Osteoblast (primary cell): Measurements from ENCODE around the gene SMIM36. TPM values are rescaled to one million over a fixed set of nuclear protein-coding genes. Genes with fewer than 3 reads are reported as not detected.

Source experiments
- DNase-seq: peaks from one replicate; pipeline ENCODE4 v3.0.0; 2011; ENCODE audit warnings: low spot score, mixed read lengths; ENCODE audit not compliant: insufficient read length; ENCODE audit errors: missing footprints
- H2AFZ ChIP-seq: 2 replicates; pipeline ENCODE4 v1.6.0; 2011; ENCODE audit warnings: mild to moderate bottlenecking, low read length
- H3K27ac ChIP-seq: 2 replicates; pipeline ENCODE4 v1.5.1; 2011; ENCODE audit warnings: mild to moderate bottlenecking, low read depth, low read length, moderate library complexity
- H3K27me3 ChIP-seq: 2 replicates; pipeline ENCODE4 v1.6.0; 2012; ENCODE audit warnings: mild to moderate bottlenecking, control low read depth, inconsistent platforms, low read length, moderate library complexity; ENCODE audit not compliant: insufficient read depth
- H3K36me3 ChIP-seq: 2 replicates; pipeline ENCODE4 v1.5.1; 2011; ENCODE audit warnings: mild to moderate bottlenecking, low read length, control low read depth, moderate library complexity; ENCODE audit not compliant: insufficient read depth
- H3K4me1 ChIP-seq: 2 replicates; pipeline ENCODE4 v1.5.1; 2011; ENCODE audit warnings: mild to moderate bottlenecking, low read length, control low read depth, moderate library complexity; ENCODE audit not compliant: insufficient read depth
- H3K4me2 ChIP-seq: 2 replicates; pipeline ENCODE4 v1.6.0; 2011; ENCODE audit warnings: mild to moderate bottlenecking, low read length; ENCODE audit not compliant: insufficient read depth
- H3K4me3 ChIP-seq: fragments of 200-600 bp; sonication (generic); 3 replicates; pipeline ENCODE4 v1.5.1; 2012; ENCODE audit warnings: mild to moderate bottlenecking, low read length, inconsistent platforms; ENCODE audit not compliant: insufficient read depth
- H3K79me2 ChIP-seq: 2 replicates; pipeline ENCODE4 v1.6.0; 2012; ENCODE audit warnings: mild to moderate bottlenecking, low read length, control low read depth, inconsistent platforms; ENCODE audit not compliant: insufficient read depth
- H3K9me3 ChIP-seq: 2 replicates; pipeline ENCODE4 v1.5.1; 2011; ENCODE audit warnings: low read depth, low read length, control low read depth
- H4K20me1 ChIP-seq: 2 replicates; pipeline ENCODE4 v1.6.0; 2012; ENCODE audit warnings: mild to moderate bottlenecking, low read length, control low read depth; ENCODE audit not compliant: insufficient read depth
- CTCF ChIP-seq: IDR thresholded peaks from 2 replicates; pipeline ENCODE4 v1.5.1; 2011; ENCODE audit warnings: mild to moderate bottlenecking, low read depth, low read length, moderate library complexity; ENCODE audit errors: extremely low read depth
- total RNA-seq: library from RNA; depleted of rRNA; stranded (reverse); fragments of >200 nt; gene quantifications from 2 replicates; pipeline ENCODE4 v1.2.3, GENCODE V29; 2012

The SMIM36 gene
- total RNA-seq, 1 donor = not detected

- no peak for DNase-seq
- Histone ChIP-seq H3K27ac (peak within 1 kb of the TSS; percentile 43), H3K4me1 (peaks cover 8% of the 10 kb centered on the region), H3K27me3 (peaks cover 22% of the 10 kb centered on the region), H3K36me3 (no peaks in the 10 kb centered on the region), H4K20me1 (peaks cover 3% of the 10 kb centered on the region), H3K4me2 (peak within 1 kb of the TSS; percentile 92), H3K4me3 (peak within 1 kb of the TSS; percentile 89), H2AFZ (peak within 1 kb of the TSS; percentile 90), H3K79me2 (peaks cover 18% of the 10 kb centered on the region), H3K9me3 (no peaks in the 10 kb centered on the region)
- TF ChIP-seq CTCF = no peak
Observed at GRCh38 chr17:55421179-55421934, 89.9 kb downstream of the SMIM36 start, which contains the start of gene MMD. Gene MMD (minus strand): TSS chr17:55421835. CDS start chr17:55421695, 140 bp downstream.

DNA sequence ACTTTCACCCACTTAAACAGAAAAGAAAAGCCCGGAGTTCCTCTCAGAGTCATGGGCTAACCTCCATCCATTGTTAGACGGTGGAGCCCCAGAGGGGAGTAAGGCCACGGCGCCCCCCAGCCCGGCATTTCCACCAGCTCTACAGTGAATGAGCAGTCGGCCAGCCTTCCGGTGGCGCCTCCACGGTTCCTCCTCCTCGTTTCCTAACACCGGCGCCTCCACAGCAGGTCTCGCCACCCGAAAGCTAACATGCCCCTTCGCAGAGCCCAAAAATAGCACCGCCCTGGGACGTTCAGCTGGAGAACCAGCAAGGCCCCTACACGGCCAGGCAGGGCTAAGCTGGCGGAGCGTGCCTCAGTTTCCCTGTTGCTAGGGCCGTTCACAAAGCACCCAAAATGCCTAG lies 90.5 kb downstream of the SMIM36 start:
- H3K27ac ChIP-seq = peak overlapping the region; percentile 43
- TF ChIP-seq CTCF = no peak

GRCh38 chr17:55420067-55420775 lies 91.0 kb downstream of the SMIM36 start:
- Histone ChIP-seq H3K27me3 (peaks cover 15% of the 10 kb centered on the region), H4K20me1 (peaks cover 3% of the 10 kb centered on the region), H3K4me3 (peak overlapping the region; percentile 89), H3K4me1 (peaks cover 8% of the 10 kb centered on the region), H2AFZ (peak overlapping the region; percentile 90), H3K9me3 (no peaks in the 10 kb centered on the region), H3K36me3 (no peaks in the 10 kb centered on the region), H3K4me2 (peak overlapping the region; percentile 92), H3K27ac (no peak overlapping the region), H3K79me2 (peaks cover 21% of the 10 kb centered on the region)
- TF ChIP-seq CTCF = no peak
- DNase-seq = no peak

More for the DNA sequence above, 90.5 kb downstream of the SMIM36 start:
- no peaks in the 10 kb centered on the region for H3K36me3 ChIP-seq
- H3K9me3 ChIP-seq = no peaks in the 10 kb centered on the region
- peak; percentile 84 for DNase-seq
- H3K4me1 ChIP-seq = peaks cover 8% of the 10 kb centered on the region
- H3K79me2 ChIP-seq = peaks cover 18% of the 10 kb centered on the region
- H3K27me3 ChIP-seq = peaks cover 20% of the 10 kb centered on the region
- H3K4me2 ChIP-seq = peak overlapping the region; percentile 92
- peaks cover 3% of the 10 kb centered on the region for H4K20me1 ChIP-seq
- H2AFZ ChIP-seq = peak overlapping the region; percentile 90
- peak overlapping the region; percentile 89 for H3K4me3 ChIP-seq
